ENCODE results near the gene PPM1E. TPM values are rescaled to one million over a fixed set of nuclear protein-coding genes. Genes with fewer than 3 reads are reported as not detected.

PPM1E gene
- total and polyA plus RNA-seq, 2 of the 8 experiments (the other 6 are each of a cell fraction or from before 2014, with no cell fraction given): 5.0 to 10.4 TPM

DNA sequence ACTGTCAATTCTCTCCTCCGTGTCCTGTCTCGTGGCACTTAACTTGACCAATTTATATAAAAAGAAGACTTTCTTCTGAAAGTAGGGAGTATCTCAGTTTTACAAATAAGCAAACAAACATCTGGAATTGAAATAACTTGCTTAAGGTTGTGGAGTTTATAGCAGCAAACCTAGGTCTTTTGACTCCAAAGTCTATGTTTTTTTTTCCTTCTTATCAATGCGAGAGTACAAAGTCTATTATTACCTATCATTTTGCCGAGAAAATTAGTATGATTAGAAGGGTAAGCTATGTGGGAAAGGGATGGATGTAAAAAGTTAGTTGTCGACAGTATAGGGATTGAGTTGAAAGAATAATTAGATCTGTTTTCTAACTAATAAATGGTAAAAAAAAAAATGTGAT, 50.4 kb downstream of the PPM1E start (continued):
- TF ChIP-seq, protein P1, sequence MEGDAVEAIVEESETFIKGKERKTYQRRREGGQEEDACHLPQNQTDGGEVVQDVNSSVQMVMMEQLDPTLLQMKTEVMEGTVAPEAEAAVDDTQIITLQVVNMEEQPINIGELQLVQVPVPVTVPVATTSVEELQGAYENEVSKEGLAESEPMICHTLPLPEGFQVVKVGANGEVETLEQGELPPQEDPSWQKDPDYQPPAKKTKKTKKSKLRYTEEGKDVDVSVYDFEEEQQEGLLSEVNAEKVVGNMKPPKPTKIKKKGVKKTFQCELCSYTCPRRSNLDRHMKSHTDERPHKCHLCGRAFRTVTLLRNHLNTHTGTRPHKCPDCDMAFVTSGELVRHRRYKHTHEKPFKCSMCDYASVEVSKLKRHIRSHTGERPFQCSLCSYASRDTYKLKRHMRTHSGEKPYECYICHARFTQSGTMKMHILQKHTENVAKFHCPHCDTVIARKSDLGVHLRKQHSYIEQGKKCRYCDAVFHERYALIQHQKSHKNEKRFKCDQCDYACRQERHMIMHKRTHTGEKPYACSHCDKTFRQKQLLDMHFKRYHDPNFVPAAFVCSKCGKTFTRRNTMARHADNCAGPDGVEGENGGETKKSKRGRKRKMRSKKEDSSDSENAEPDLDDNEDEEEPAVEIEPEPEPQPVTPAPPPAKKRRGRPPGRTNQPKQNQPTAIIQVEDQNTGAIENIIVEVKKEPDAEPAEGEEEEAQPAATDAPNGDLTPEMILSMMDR (IDR thresholded peaks at IDR 0.05; ENCODE audit: control extremely low read depth in 1 of 3, insufficient read depth in 1 of 3, low read depth in 1 of 3, low read length in 3 of 3): no peak
- no peak for TF ChIP-seq BCL11A (IDR thresholded peaks at IDR 0.05; ENCODE audit: low read depth in 2 of 2, low read length in 2 of 2)
- no peak for TF ChIP-seq SIRT6 (IDR thresholded peaks at IDR 0.05; ENCODE audit: low read length)
- TF ChIP-seq, protein P2, sequence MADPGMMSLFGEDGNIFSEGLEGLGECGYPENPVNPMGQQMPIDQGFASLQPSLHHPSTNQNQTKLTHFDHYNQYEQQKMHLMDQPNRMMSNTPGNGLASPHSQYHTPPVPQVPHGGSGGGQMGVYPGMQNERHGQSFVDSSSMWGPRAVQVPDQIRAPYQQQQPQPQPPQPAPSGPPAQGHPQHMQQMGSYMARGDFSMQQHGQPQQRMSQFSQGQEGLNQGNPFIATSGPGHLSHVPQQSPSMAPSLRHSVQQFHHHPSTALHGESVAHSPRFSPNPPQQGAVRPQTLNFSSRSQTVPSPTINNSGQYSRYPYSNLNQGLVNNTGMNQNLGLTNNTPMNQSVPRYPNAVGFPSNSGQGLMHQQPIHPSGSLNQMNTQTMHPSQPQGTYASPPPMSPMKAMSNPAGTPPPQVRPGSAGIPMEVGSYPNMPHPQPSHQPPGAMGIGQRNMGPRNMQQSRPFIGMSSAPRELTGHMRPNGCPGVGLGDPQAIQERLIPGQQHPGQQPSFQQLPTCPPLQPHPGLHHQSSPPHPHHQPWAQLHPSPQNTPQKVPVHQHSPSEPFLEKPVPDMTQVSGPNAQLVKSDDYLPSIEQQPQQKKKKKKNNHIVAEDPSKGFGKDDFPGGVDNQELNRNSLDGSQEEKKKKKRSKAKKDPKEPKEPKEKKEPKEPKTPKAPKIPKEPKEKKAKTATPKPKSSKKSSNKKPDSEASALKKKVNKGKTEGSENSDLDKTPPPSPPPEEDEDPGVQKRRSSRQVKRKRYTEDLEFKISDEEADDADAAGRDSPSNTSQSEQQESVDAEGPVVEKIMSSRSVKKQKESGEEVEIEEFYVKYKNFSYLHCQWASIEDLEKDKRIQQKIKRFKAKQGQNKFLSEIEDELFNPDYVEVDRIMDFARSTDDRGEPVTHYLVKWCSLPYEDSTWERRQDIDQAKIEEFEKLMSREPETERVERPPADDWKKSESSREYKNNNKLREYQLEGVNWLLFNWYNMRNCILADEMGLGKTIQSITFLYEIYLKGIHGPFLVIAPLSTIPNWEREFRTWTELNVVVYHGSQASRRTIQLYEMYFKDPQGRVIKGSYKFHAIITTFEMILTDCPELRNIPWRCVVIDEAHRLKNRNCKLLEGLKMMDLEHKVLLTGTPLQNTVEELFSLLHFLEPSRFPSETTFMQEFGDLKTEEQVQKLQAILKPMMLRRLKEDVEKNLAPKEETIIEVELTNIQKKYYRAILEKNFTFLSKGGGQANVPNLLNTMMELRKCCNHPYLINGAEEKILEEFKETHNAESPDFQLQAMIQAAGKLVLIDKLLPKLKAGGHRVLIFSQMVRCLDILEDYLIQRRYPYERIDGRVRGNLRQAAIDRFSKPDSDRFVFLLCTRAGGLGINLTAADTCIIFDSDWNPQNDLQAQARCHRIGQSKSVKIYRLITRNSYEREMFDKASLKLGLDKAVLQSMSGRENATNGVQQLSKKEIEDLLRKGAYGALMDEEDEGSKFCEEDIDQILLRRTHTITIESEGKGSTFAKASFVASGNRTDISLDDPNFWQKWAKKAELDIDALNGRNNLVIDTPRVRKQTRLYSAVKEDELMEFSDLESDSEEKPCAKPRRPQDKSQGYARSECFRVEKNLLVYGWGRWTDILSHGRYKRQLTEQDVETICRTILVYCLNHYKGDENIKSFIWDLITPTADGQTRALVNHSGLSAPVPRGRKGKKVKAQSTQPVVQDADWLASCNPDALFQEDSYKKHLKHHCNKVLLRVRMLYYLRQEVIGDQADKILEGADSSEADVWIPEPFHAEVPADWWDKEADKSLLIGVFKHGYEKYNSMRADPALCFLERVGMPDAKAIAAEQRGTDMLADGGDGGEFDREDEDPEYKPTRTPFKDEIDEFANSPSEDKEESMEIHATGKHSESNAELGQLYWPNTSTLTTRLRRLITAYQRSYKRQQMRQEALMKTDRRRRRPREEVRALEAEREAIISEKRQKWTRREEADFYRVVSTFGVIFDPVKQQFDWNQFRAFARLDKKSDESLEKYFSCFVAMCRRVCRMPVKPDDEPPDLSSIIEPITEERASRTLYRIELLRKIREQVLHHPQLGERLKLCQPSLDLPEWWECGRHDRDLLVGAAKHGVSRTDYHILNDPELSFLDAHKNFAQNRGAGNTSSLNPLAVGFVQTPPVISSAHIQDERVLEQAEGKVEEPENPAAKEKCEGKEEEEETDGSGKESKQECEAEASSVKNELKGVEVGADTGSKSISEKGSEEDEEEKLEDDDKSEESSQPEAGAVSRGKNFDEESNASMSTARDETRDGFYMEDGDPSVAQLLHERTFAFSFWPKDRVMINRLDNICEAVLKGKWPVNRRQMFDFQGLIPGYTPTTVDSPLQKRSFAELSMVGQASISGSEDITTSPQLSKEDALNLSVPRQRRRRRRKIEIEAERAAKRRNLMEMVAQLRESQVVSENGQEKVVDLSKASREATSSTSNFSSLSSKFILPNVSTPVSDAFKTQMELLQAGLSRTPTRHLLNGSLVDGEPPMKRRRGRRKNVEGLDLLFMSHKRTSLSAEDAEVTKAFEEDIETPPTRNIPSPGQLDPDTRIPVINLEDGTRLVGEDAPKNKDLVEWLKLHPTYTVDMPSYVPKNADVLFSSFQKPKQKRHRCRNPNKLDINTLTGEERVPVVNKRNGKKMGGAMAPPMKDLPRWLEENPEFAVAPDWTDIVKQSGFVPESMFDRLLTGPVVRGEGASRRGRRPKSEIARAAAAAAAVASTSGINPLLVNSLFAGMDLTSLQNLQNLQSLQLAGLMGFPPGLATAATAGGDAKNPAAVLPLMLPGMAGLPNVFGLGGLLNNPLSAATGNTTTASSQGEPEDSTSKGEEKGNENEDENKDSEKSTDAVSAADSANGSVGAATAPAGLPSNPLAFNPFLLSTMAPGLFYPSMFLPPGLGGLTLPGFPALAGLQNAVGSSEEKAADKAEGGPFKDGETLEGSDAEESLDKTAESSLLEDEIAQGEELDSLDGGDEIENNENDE (IDR thresholded peaks at IDR 0.05; ENCODE audit: insufficient replicate concordance, low read length): no peak

Data from H1 (cell line).